Smooth muscle cell (in vitro differentiated cells): ENCODE data around the gene HES6. TPM values are rescaled to one million over a fixed set of nuclear protein-coding genes. Genes with fewer than 3 reads are reported as not detected.
"Not testable (repeated sequence)": the region's sequence is repeated elsewhere in the genome, so short reads cannot be mapped to it uniquely, and the experiment has no call there.

Source experiments
- DNase-seq: peaks from one replicate; lab custom pipeline; 2025; ENCODE audit not compliant: unreplicated experiment; lab: John Stamatoyannopoulos, UW
- H2AFZ ChIP-seq: fragments of 200-600 bp; sonication (generic); 2 replicates; pipeline ENCODE4 v1.6.0; 2016; ENCODE audit warnings: antibody characterized with exemption, low read depth, mild to moderate bottlenecking
- H3F3A ChIP-seq: fragments of 200-600 bp; sonication (generic); 2 replicates; pipeline ENCODE4 v1.6.0; 2017; ENCODE audit warnings: antibody characterized with exemption, low read depth
- H3K27ac ChIP-seq: fragments of 200-600 bp; sonication (generic); 2 replicates; pipeline ENCODE4 v1.5.1; 2016; ENCODE audit warnings: low read depth, mild to moderate bottlenecking
- H3K27me3 ChIP-seq: fragments of 200-600 bp; sonication (generic); 2 replicates; pipeline ENCODE4 v1.6.1; 2016; ENCODE audit warnings: low read depth, mild to moderate bottlenecking
- H3K36me3 ChIP-seq: fragments of 200-600 bp; sonication (generic); 2 replicates; pipeline ENCODE4 v1.5.1; 2016; ENCODE audit warnings: low read depth
- H3K4me1 ChIP-seq: fragments of 200-600 bp; sonication (generic); 2 replicates; pipeline ENCODE4 v1.5.1; 2016; ENCODE audit warnings: low read depth
- H3K4me2 ChIP-seq: fragments of 200-600 bp; sonication (generic); 2 replicates; pipeline ENCODE4 v1.6.0; 2016; ENCODE audit warnings: mild to moderate bottlenecking
- H3K4me3 ChIP-seq: fragments of 200-600 bp; sonication (generic); 2 replicates; pipeline ENCODE4 v1.5.1; 2016; ENCODE audit warnings: mild to moderate bottlenecking
- H3K79me2 ChIP-seq: fragments of 200-600 bp; sonication (generic); 2 replicates; pipeline ENCODE4 v1.6.0; 2016; ENCODE audit warnings: low read depth, mild to moderate bottlenecking
- H3K9ac ChIP-seq: fragments of 200-600 bp; sonication (generic); 2 replicates; pipeline ENCODE4 v1.6.0; 2016; ENCODE audit warnings: low read depth
- H3K9me3 ChIP-seq: fragments of 200-600 bp; sonication (generic); replicated peaks from 2 replicates; pipeline ENCODE4 v1.5.1; 2016; ENCODE audit warnings: low read depth
- H4K20me1 ChIP-seq: fragments of 200-600 bp; sonication (generic); 2 replicates; pipeline ENCODE4 v1.6.0; 2016; ENCODE audit warnings: low read depth
- CTCF ChIP-seq: fragments of 200-600 bp; sonication (generic); IDR thresholded peaks from 2 replicates; pipeline ENCODE4 v1.5.1; 2017; ENCODE audit warnings: borderline replicate concordance, mild to moderate bottlenecking, antibody characterized with exemption; ENCODE audit not compliant: insufficient read depth, poor library complexity, severe bottlenecking
- WGBS: methylation state at CpG from one replicate; pipeline ENCODE4 v1.1.7; 2016; ENCODE audit warnings: low lambda C conversion rate; 5-methylcytosine and 5-hydroxymethylcytosine counted together
- polyA plus RNA-seq: library from polyadenylated mRNA; unstranded; fragments of >200 nt; fragmentation: Nextera tagmentation; extraction: Ambion mirVana; gene quantifications from 2 replicates; pipeline ENCODE4 v1.2.1, GENCODE V29; 2016
- total RNA-seq: library from RNA; depleted of rRNA; stranded (reverse); fragments of >200 nt; gene quantifications from 2 replicates; pipeline ENCODE4 v1.2.3, GENCODE V29; 2014

HES6 gene
- total and polyA plus RNA-seq, 2 experiments from 2014 or later = 0.81 to 2.7 TPM

DNA sequence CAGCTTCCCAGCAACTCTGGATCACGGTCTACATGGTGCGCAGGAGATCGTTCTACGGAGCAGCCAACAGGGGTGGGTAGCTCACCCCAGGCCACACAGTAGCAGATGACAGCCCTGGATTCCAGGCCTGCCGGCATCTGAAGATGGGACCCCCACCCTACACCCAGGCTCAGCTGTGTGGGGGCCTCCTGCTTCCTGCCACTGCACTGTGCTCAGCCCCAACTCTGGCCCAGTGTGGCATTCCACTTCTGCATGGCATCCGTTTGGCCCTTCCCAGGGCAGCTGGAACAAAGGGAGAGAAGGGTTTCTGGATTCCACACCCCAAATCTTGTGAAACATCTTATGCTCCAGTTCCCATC is 39.5 kb upstream of the HES6 start:
- Histone ChIP-seq H3K27me3 (no peaks in the 10 kb centered on the region), H3K4me3 (no peak overlapping the region), H3K79me2 (peaks cover 22% of the 10 kb centered on the region), H3K27ac (no peak overlapping the region), H3K4me2 (no peak overlapping the region), H3K9ac (no peak overlapping the region), H3K4me1 (no peaks in the 10 kb centered on the region), H4K20me1 (peaks cover 60% of the 10 kb centered on the region), H3K9me3 (no peaks in the 10 kb centered on the region), H2AFZ (no peak overlapping the region), H3K36me3 (peaks cover 10% of the 10 kb centered on the region), H3F3A (no peaks in the 10 kb centered on the region)
- WGBS = 96% methylated on average over 6 of the region's 6 CpGs
- no peak for TF ChIP-seq CTCF
- no peak for DNase-seq

GRCh38 chr2:238278626-238279323 is 38.9 kb upstream of the HES6 start:
- no peak for DNase-seq
- H3K9ac ChIP-seq = no peak overlapping the region
- H2AFZ ChIP-seq = no peak overlapping the region
- H3F3A ChIP-seq = no peaks in the 10 kb centered on the region
- no peak for TF ChIP-seq CTCF
- no peak overlapping the region for H3K27ac ChIP-seq
- H3K79me2 ChIP-seq = peaks cover 17% of the 10 kb centered on the region
- peaks cover 60% of the 10 kb centered on the region for H4K20me1 ChIP-seq
- no peak overlapping the region for H3K4me2 ChIP-seq
- H3K9me3 ChIP-seq = no peaks in the 10 kb centered on the region
- peaks cover 10% of the 10 kb centered on the region for H3K36me3 ChIP-seq
- H3K4me3 ChIP-seq = no peak overlapping the region
- no peaks in the 10 kb centered on the region for H3K27me3 ChIP-seq
- H3K4me1 ChIP-seq = no peaks in the 10 kb centered on the region
- 92% methylated on average over 9 of the region's 9 CpGs for WGBS

DNA sequence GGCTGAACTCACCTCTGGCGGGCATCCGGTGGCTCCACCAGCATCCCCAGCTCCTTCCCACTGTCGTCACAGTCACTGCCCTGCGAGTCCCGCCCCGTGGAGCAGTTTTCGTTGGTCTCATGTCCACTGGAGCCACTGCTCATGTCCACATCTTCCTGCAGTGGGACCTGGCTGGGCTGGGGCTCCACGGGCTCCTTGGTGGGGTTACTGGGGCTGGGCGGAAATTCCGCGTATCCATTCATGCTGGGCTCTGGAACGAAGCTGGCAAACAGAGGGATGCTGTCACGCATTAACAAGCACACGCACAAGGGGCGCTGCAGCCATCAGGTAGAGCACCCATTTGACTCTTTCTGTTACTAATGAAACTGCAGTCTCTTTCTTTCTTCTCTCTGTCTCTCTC is 37.9 kb upstream of the HES6 start:
- Histone ChIP-seq H3F3A (no peaks in the 10 kb centered on the region), H3K27ac (no peak overlapping the region), H3K27me3 (no peaks in the 10 kb centered on the region), H3K4me3 (no peak overlapping the region), H3K79me2 (peaks cover 6% of the 10 kb centered on the region), H3K36me3 (peaks cover 10% of the 10 kb centered on the region), H2AFZ (no peak overlapping the region), H4K20me1 (peaks cover 53% of the 10 kb centered on the region), H3K9me3 (no peaks in the 10 kb centered on the region), H3K4me2 (no peak overlapping the region), H3K9ac (no peak overlapping the region), H3K4me1 (no peaks in the 10 kb centered on the region)
- TF ChIP-seq CTCF = no peak
- 84% methylated on average over 15 of the region's 15 CpGs for WGBS
- DNase-seq = no peak

DNA sequence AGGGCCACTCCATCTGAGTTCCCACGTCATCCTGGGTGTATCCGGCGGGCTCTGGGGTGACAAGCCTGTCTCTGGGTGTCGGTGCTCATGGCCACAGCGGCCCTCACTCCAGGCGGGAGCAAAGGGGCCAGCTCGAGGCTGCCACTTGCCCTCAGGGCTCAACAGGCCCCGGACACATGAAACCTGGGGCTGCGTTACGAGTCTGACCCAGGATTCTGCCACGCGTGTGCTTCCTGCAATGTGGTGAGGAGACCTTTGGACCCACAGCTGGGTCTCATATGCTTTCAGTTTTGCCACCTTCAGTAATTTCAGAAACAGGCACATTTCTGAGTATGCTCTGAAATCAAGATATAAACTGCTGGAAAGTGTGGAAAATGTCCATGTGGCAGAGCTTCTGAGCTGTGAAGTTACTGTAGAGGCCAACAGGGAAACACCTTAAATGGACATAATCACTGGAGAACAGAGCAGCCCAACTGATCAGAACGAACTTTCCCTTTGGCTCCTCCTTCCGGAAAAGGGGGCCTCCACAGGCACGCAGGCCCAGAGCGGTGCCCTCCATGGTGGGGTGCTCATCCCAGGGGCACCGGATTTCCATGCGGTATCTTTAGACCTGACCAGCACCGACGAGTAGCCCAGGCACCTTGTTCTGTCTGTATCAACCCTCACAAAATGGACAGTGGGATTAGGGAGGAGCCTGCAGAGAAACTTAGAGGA is 34.5 kb upstream of the HES6 start:
- H3K27me3 ChIP-seq = no peaks in the 10 kb centered on the region
- TF ChIP-seq CTCF = no peak
- no peaks in the 10 kb centered on the region for H3F3A ChIP-seq
- H3K9ac ChIP-seq = no peak overlapping the region
- no peak overlapping the region for H3K27ac ChIP-seq
- H3K4me2 ChIP-seq = no peak overlapping the region
- H3K4me3 ChIP-seq = no peak overlapping the region
- H2AFZ ChIP-seq = no peak overlapping the region
- H3K4me1 ChIP-seq = no peaks in the 10 kb centered on the region
- WGBS = 95% methylated on average over 20 of the region's 20 CpGs
- peaks cover 19% of the 10 kb centered on the region for H4K20me1 ChIP-seq
- H3K9me3 ChIP-seq = no peaks in the 10 kb centered on the region
- no peaks in the 10 kb centered on the region for H3K79me2 ChIP-seq
- peaks cover 10% of the 10 kb centered on the region for H3K36me3 ChIP-seq
- DNase-seq = no peak

DNA sequence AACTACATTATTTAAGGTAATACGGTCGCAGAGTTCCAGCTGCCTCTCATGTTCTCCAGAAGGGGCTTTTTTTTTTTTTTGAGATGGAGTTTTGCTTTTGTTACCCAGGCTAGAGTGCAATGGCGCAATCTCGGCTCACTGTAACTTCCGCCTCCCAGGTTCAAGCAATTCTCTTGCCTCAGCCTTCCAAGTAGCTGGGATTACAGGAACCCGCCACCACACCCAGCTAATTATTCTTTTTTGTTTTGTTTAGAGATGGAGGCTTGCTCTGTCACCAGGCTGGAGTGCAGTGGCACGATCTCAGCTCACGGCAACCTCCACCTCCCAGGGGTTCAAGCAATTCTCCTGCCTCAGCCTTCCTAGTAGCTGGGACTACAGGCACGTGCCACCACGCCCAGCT is 33.6 kb upstream of the HES6 start:
- H3K4me2 ChIP-seq, H3K4me3 ChIP-seq, H3K79me2 ChIP-seq, H3K4me1 ChIP-seq, DNase-seq, H2AFZ ChIP-seq, H3K9ac ChIP-seq, H3K9me3 ChIP-seq, H3F3A ChIP-seq, H3K27me3 ChIP-seq, H3K27ac ChIP-seq, H3K36me3 ChIP-seq: not testable (repeated sequence)
- 96% methylated on average over 10 of the region's 10 CpGs for WGBS
- peaks cover 13% of the 10 kb centered on the region for H4K20me1 ChIP-seq
